LHCN-M2 (cell line): ENCODE measurements around the gene TAS1R1. TPM values are rescaled to one million over a fixed set of nuclear protein-coding genes. Genes with fewer than 3 reads are reported as not detected.
"Not testable (repeated sequence)": the region's sequence is repeated elsewhere in the genome, so short reads cannot be mapped to it uniquely, and the experiment has no call there.

ENCODE experiments used
- DNase-seq: peaks from one replicate; pipeline ENCODE4 v3.0.0-alpha.2; 2012; ENCODE audit warnings: low read depth
- total RNA-seq: library from RNA; depleted of rRNA; stranded (reverse); fragments of >200 nt; gene quantifications from 2 replicates; pipeline ENCODE4 v1.2.3, GENCODE V29; 2014

Gene TAS1R1
- total RNA-seq, 1 experiment from 2014 or later = 2.5 TPM

DNA sequence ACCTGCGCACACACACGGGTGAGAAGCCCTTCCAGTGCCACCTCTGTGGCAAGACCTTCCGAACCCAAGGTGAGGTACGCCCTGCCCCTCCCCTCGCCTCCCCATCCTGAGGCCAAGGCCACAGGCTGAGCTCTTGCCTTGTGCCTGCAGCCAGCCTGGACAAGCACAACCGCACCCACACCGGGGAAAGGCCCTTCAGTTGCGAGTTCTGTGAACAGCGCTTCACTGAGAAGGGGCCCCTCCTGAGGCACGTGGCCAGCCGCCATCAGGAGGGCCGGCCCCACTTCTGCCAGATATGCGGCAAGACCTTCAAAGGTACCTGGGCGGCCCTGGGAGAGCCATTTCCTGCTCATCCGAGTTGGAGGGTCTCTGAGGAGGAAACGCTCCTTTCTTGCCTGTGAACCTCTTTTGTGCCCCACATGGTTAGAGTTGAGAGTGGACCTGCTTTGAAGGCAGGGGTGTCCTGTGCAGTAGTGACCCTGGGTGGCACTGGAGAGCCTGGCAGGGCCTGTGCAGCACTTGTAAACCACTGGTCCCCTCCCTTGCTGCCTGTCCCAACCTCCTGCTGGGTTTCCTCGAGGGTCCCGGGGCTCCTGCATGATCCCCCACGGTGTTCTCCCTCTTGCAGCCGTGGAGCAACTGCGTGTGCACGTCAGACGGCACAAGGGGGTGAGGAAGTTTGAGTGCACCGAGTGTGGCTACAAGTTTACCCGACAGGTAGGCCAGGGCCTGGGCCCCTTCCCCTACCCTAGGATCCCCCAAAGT is 33.2 kb downstream of the TAS1R1 start:
- no peak for DNase-seq

GRCh38 chr1:6588893-6589520 is 33.9 kb downstream of the TAS1R1 start:
- DNase-seq = peak; percentile 34

DNA sequence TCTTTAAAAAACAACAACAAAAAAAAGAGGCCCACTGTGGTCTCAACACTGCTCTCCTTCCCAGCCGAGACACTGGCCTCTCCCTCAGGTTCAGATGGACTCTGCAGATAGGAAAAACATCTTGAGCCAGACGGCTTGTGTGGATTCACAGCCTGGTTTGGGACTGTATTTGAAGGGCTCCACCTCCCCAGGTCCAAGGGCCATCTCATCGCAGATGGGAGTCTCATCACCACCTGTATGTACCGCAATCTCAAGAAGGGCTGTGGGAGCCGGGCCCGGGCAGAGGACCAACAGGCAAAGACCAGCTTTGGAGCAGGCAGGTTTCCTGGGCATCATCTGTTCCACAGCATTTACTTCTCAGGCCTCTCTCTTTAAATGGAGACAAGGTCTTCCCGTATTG is 34.9 kb downstream of the TAS1R1 start:
- DNase-seq = no peak

GRCh38 chr1:6591222-6591621 is 36.1 kb downstream of the TAS1R1 start:
- no peak for DNase-seq

- DNase-seq = no peak
Observed at GRCh38 chr1:6591644-6592043, 36.5 kb downstream of the TAS1R1 start.

DNA sequence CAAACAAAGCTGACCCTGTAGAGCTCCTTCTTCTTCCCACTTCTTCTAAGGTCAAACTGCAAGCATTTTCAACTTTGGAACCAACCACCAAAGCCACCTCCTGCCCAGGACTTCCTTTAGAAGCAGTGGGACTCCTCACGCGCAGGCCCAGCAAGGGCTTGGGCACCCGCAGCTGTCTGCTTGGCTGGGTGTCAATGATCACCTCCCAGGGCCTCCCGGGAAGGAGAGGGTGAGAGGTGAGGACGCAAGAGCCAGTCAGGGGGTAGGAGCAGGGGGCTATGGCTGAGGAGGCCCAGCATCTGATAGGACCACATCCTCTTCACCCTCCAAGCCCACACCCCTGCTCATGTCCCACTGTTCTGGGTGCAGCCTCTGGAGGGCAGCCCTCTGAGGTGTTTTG is 37.3 kb downstream of the TAS1R1 start:
- DNase-seq = no peak

DNA sequence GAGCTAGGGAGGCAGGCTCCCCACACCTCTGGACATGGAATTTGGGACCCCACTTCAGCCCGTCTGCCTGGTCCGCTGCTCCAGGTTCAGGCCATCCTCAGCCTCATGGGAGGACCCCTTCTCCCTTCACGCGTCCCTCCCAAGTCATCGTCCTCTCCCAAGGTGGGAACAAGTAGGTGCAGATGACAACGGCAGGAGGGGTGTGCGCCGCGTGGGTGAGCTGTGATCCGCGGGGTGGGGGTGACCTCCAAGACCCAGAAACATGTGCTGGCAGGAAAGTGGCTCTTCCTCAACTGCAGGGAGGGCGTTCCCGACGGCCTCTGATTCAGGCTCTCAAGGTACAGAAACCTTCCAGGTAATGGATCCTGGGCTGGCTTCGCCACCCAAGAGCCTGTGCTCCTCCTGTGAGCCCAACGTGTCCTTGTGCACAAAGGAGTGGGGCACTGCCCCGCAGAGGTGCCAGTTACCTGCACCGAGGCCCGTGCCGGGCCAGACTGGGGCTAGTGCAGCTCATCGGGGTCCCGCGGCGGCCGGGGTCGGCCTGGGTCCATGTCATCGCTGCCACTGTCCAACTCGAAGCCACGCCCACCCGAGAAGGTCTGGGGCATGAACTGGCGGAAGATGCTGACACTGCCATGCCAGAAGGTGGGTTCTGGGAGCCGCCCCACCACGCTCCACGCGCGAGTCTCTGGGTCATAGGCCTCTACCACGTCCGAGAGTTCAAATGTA is 37.9 kb downstream of the TAS1R1 start:
- DNase-seq = no peak

DNA sequence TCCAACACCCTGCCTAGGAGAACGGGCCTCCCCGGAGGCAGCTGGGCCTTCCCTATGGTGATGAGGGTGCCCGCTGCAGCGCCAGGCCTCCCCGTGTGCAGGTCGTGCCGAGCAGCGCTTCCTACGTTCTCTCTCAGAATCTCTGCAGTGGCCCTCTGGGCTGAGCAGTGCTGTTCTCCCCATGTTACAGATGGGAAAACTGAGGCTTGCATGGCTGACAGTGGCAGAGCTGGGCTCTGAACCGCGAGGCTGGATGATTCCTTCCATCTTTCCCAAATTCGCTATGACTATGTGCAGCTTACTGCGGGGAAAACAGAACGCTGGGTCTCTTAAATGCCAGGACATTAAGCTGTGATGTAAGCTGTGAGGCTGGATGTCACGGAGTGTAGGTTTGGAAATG is 38.7 kb downstream of the TAS1R1 start:
- no peak for DNase-seq

- DNase-seq = no peak
Observed at GRCh38 chr1:6594977-6595740, 40.1 kb downstream of the TAS1R1 start.

GRCh38 chr1:6596351-6596750 is 41.2 kb downstream of the TAS1R1 start:
- no peak for DNase-seq

DNA sequence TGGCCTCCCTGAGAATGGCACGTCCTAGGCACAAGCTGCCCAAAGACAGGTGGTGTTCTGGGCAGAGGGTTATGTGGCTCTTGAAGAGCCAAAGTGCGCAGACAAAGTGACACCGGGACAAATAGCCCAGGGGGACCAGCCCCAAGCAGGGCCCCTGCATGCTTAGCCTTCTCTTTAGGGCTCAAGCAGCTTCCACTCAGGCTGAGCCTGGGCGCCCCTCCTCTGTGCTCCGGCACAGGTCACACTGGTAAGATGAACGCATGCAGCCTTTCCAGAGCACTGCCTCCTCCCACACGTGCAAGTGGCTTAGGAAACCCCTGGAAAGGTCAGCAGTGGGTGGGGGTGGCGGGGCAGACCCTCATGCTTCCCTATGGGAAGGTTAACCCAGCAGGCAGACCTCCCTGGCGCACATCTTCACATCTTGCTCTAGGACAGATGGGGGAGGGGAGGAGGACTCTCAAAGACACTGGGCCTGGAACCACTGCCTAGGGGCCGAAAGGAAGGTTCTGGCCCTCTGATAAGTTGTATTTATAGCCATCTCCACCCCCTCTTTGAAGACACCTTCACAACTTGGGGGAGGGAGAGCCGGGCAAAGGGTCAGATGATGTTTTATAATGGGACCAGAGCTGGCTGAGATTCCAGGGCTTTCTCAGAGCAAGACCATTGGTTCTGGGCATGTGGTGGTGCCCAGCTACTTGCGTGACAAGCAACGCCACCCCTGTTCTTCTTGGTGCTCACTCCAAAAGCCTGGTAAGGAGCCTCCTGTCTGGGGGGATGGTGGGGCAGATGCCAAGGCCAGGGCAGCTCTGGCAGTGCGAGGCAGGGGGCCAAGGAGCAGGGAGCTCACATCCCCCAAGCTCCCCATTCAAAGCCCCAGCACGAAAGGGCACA is 42.0 kb downstream of the TAS1R1 start:
- no peak for DNase-seq

- no peak for DNase-seq
Observed at GRCh38 chr1:6597777-6598131, 42.6 kb downstream of the TAS1R1 start.

DNA sequence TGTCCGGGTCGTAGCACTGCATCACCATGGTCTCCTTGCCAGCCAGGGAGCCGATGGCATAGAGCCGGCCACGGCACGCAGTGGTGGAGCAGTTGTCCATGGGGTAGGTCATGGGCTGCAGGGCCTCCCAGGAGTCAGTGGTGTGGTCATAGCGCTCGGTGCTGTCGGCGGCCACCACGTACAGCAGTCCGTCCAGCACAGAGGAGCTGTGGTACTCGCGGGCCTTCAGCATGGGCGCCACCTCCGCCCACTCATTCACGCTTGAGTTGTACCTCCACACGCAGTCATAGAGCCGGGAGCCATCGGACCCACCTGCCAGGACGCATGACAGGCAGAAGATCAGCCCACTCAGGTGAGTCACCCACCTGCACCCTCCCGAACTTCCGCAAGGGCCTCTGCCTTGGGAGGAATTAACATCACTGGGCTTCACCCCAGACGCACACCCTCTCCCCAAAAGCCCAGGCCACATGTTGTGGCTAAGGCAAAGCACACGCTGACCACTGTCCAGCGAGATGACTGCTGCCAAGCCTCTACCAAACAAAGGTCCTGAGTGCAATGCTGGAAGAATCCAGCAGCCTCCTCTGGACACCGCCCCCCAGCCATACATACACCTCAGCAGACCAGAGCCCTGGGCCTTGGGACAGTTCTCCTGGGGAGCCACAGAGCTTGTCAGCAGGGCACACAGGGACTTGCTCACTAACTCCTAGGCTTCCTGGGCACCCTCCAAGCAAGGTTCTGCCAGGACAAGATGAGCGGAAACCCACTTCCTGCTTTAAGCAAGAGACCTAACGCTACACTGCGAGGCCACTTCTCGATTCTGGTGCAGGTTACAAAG is 44.3 kb downstream of the TAS1R1 start:
- no peak for DNase-seq

- DNase-seq = not testable (repeated sequence)
Observed at GRCh38 chr1:6599991-6600390, 44.9 kb downstream of the TAS1R1 start.

GRCh38 chr1:6600410-6601048 is 45.4 kb downstream of the TAS1R1 start:
- DNase-seq = peak; percentile 58

GRCh38 chr1:6601049-6601922 is 46.2 kb downstream of the TAS1R1 start:
- DNase-seq = peak; percentile 97

DNA sequence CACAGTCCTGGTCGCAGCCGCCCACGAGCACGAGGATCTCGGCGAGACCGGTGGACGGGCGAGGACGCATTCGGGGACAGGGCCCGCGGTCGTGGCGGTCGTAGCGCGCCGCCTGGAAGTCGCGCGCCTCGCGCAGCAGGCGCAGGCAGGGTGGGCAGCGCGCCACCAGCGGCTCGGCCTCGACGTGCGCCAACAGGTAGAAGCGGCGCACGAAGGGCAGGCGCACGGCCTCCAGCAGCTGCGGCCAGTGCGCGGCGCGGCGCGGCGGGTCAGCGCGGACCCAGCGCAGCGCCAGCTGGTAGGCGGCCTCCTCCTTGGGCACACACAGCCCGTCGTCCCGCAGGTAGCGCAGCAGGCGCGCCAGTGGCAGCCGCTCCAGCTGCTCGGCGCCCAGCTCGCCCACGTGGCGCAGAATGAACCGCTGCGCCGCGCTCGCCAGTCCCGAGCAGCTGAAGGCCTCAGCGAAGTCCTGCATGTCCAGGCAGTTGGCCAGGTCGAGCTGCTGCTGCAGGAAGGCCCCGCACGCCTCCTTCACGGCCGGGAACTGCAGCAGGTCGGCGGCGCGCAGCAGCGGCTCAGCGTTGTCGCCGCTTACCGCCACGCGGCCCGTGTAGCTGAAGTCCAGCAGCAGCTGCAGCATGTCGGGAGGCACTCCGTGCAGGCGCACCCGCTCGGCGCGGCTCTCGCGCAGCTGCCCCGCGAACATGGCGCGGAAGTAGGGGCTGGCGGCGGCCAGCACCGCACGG is 47.0 kb downstream of the TAS1R1 start:
- no peak for DNase-seq
